Activated CD8-positive, alpha-beta memory T cell treated with anti-CD3 and anti-CD28 coated beads, Interleukin-2, amount 50 U/mL, for 24 hours (primary cell): ENCODE data around the gene SCP2D1.
"Not testable (repeated sequence)": the region's sequence is repeated elsewhere in the genome, so short reads cannot be mapped to it uniquely, and the experiment has no call there.

Experiments
- DNase-seq: peaks from one replicate; pipeline ENCODE4 v3.0.0-alpha.2; 2020; ENCODE audit errors: extremely low read depth

Gene SCP2D1

DNA sequence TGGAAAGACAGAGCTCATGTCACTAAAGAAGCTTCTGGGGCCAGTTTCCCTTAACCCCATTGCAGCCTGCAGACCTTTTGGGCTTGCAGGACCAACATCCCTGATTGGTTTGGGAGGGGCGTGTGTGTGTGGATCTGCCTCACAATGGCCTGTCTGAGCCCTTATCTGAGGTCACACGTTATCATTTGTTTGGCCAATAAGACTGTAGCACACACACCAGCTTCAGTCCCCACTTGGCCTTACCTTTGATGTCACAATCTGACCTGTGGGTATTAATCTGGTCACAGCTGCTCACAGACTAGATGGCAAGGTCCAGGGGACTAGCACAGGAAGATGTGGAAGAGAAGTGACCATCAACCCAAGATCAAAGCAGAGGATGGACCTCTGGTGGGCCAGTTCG, at the start of gene SCP2D1:
SCP2D1 (plus strand) TSS at position 301 of the 400 bp plus-strand sequence; CDS start at position 334, 33 bp downstream.
- DNase-seq = no peak

DNA sequence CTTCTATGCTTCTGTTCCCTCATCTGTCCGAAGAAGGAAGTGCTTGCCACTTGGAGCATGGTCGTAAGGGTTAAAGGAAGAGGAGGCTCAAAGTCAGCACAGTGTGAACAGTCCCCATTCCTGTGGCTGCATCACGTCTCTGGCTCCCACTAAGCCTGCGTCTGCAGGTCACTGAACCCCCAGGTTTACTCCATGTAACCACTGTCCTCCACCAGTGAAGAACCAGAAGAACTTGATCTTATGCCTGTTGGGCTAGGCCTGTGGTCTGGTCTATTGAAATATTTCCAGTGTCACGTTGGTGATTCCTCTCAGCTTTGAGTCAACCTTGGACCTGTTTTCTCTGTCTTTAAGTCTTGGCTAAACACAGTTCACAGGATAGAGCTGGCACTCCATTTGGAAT, 45.9 kb upstream of the SCP2D1 start:
- no peak for DNase-seq

DNA sequence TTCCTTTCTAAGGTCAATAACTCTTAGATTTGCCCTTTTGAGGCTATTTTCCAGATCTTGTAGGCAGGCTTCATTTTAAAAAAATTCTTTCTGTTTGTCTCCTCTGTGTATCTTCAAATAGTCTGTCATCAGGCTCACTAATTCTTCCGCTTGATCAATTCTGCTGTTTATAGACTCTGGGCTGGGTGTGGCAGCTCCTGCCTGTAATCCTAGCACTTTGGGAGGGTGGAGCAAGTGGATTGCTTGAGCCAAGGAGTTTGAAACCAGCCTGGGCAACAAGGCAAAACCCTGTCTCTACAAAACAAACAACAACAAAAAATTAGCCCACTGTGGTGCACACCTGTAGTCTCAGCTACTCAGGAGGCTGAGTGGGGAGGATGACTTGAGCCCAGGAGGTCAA, 40.0 kb upstream of the SCP2D1 start:
- no peak for DNase-seq

DNA sequence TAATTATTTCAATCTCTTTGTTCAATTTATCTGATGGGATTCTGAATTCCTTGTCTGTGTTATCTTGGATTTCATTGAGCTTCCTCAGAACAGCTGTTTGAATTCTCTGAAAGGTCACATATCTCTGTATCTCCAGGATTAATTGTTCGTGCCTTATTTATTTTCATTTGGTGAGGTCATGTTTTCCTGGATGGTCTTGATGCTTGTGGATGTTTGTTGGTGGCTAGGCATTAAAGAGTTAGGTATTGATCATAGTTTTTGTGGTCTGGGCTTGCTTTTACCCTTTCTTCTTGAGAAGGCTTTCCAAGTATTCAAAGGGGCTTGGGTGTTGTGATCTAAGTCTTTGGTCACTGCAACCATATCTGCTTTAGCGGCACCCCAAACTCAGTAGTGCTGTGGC, 39.4 kb upstream of the SCP2D1 start:
- DNase-seq = no peak

DNA sequence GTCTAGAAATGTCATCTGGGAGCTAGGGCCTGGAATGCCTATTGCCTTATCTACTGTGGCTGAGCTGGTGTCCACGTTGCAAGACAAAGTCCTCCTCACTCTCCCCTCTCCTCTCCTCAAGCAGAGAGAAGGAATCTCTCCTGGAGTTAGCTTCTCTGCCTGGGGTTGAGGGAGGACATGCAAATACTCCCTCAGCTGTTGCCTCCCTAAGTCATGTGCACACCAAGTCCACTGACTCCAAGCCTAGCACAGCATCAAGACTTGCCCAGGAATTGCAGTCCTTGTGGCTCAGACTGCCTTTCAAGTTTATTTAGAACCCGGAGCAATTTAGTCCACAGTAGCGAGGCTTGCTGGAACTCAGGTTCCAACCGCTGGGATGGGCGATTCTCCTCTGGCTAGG, 38.0 kb upstream of the SCP2D1 start:
- DNase-seq = no peak

DNA sequence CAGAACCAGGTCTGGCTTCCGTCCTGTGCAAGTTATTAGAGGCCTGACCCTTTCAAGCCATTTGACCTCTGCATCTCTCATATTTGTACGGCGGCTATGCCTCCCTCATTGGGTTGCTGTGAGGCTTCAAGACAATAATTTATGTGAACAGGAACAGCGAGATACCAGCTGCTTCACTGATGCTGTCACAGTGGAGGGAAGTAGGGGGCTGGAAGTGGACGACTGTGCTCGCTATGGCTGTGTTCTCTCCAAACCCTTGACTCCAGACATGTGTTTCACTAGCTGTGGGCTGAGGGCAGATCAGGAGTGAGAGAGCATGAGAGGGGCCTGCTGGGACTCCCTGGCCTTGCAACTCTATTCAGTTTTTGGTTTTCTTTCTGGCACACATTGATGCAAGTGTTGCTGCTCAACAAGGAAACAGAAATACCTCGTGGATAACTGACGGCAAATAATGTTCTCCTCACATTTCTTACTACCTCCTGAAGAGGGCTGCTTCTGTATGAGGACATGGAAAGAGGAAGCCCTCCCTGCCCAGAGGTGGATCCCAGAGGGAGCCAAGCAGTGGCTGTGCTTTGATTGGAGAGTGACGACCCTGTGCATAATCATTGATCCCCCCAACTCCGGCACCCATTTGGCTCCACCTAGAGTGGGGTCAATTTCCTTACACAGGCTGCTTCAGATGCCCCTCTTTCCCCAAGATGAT, 34.7 kb upstream of the SCP2D1 start:
- DNase-seq = no peak

DNA sequence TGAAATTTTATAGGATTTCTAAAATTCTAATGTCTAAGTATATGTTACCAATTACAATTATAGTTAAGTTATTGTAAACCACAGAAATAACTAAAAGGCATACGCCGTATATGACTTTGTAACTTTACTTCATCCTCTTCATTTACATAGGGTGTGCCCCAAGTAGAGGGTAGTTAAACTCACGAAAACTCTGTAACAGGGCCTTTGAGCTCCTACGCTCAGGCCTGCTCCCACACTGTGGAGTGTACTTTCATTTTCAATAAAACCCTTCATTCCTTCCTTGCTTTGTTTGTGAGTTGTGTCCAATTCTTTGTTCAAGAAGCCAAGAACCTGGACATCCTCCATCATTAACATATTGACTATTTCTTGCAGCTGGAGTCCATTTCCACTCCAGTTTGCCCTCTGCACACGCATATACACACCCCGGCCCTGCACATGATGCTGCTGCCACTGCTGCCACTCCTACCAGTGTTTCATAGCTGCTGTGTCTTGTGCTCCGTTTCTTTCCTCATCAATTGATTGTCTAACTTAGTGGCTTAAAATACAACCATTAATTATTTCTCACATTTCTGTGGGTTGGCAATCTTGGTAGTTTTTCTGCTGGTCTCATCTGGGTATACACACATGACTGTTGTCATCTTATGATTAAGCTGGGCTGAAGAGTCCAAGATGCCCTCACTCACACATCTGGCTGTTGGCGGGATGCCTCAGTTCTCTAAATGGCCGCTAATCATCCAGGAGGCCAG, 33.0 kb upstream of the SCP2D1 start:
- no peak for DNase-seq

DNA sequence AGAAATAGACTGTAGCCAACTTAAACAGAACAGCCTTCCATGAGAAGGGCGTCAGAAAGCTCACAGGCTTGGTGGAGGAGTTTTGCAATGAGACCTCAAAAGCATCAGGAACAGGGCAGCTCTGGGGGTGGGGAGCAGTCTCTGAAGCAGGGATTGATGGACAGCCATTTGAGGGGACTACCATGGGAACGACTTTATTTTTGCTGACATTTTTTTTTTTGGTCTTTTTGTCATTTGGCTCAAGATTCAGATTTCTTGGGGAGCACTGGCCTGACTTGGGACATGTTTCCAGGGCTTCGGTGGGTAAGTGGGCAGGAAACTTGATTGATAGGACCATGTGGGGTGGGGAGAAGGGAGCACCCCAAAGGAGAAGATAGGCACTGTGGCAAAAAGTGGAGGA, 32.1 kb upstream of the SCP2D1 start:
- DNase-seq = no peak

DNA sequence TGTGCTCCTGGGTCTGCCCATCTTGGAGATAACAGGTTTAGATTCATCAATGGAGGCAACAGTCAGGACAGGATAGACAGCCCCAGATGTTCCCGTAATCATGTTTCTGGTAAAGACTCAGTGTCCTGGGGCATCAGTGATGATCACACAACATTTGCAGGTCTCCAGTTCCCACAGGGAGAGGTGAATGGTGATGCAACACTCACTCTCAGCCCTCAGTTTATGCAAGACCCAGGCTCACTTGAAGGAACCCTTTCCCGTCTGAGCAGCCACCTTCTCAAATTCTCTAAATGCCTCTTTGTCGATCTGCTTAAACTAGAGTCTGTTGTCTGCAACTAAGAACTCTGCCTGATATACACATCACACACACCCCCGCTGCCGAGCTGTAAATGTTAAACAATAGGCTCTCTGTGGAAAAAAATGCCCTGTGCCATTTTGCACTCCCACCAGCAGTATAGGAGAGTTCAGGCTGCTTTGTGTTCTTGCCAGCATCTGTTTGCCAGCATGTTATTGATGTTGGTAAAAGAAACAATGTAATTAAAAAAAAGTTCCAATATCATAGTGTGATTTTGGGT, 30.1 kb upstream of the SCP2D1 start:
- DNase-seq = no peak

DNA sequence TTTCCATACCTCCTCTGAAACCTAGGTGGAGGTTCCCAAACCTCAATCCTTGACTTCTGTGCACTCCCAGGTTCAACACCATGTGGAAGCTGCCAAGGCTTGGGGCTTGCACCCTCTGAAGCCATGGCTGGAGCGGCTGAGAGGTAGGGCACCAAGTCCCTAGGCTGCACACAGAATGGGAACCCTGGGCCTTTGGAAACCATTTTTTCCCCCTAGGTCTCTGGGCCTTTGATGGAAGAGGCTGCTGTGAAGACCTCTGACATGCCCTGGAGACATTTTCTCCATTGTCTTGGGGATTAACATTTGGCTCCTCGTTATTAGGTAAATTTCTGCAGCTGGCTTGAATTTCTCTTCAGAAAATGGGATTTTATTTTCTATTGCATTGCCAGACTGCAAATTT, 26.5 kb upstream of the SCP2D1 start:
- DNase-seq = not testable (repeated sequence)

DNA sequence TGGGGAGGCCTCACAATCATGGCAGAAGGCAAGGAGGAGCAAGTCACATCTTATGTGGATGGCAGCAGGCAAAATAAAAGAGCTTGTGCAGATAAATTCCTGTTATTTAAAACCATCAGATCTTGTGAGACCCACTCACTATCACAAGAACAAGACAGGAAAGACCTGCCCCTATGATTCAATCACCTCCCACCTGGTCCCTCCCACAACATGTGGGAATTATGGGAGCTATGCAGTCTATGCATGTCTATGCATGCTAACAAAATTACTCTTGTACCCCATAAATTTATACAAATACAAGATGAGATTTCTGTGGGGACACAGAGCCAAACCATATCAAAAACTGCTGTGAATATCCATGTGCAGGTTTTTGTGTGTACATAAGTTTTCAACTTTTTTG, 25.6 kb upstream of the SCP2D1 start:
- no peak for DNase-seq

DNA sequence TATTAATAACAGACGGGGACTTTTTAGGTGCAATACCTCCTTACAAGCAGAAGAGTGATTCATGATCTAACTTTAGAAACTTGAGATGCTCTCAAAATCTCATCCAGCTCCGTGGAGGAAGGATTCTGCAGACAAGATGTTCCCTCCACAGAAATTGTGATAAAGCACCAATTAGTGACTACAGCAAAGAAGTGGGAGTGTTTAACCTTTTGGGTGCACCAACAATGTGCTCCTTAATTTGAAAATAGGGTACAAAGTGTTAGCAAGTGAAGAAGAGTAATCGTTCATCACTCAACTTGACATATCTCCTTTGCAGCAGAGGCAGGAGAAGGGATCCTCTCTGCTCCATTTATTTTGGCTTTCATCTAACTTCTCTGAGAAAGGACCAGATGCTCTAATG, 22.8 kb upstream of the SCP2D1 start:
- no peak for DNase-seq

DNA sequence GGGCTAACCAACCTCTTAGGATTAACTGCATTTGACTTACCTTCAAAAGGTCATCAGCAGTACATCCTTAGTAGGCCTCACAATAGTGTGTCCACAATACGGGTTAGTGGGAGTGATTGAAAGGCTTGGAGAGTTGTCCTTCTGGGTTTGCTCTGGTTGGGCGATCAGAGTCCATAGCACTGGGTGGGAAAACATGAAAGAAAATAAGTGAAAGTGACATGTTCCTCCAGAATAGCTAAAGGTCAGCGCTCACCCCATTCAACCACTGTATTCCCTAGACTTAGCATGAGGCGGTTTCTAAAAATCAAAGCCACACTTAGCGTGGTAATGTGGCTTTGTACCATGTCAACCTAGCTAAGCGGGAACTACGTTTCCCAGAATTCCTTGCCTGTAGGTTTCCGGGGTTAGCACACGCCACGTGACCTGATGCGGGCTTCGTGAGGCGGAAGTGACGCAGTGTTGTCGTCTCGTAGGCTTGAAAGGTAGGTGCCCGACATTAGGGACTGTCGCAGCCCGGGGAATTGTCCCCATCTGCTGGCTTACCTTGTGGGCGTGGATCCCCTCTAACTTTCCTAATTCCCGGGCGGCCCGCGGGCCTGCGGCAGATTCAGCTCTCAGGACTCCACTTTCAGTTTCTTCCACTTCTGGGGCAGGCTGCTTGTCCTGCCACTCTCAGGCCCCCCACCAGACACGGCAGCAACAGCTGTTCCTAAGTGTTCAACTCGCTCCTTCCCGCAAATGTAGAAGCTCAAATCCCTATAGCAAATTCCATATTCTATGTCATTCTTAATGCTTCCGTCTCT, 19.8 kb upstream of the SCP2D1 start:
- peak; percentile 71 for DNase-seq

DNA sequence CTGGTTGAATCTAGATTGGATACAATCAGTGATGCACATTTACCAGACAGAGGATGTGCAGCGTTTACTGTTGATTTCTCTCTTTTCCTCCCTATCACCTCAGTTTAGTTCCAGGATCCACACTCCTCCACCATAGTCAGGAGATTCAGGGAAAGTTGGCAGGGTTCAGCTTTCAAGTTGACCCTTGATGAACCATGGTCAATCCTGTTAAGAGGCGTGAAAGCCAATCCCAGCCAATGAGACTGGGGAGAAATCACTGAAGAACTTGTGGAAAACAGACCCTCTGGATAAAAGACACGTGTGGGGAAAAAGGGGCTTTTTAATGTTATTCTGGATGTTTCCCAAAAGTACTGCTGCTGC, 19.2 kb upstream of the SCP2D1 start:
- no peak for DNase-seq

DNA sequence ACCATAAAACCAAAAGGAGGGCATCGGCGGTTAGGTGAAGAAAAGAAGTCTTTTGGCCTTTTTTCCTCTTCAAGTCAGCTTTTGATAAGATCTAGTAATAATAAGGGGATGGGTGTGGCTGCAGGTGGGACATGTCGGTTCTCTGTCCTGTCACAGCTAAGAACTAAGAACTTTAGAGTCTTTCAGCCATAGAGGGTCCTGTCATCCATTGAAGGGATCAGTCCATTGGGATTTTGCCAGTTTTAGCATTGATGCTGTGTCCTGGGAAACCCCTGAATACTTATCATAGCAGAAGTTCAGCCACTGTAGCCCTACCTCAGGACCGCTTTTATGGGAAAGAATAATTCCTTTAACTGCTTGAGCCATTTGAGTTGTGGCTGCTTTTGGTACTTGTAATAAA, 18.2 kb upstream of the SCP2D1 start:
- no peak for DNase-seq

DNA sequence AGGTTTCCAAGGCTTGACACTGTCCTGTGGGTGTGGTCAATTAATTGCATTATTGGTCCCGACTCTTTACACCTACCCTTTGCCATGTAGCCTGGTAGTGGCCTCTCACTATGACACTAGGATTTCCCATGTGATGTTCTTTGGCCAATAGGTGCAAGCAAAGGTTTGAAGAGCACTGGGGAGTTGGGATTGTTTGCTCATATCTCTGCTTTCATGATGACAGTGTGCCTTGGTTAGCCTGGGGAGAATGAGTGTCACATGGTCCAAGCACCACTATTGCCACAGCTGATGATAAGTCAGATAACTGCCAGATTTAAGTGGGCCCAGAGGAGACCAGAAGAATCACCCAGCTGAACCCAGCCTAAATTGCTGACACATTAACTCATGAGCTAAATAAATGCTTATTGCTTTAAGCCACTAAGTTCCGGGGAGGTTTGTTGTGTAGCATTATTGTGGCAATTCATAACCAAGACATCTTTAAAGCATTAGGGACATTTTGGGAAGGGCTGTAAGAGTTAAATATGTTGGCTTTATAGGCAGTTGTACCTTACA, 17.2 kb upstream of the SCP2D1 start:
- no peak for DNase-seq

DNA sequence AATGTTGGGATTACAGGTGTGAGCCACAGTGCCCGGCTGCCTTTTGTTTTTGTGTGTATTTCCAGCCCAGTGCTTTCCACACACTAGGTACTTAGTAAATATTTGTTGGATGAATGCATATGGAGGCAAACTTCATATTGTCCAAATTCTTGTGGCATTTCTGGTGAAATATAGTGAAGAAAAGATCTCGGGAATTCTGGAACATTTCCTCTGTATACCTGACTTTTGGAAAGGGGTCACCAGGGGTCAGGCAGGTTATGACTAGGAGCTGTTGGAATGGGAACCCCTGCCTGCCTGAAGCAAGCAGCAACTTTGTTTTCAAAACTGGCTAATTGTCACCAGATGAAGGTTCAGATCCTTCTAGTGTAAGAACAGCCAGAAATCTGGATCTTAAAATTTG, 12.1 kb upstream of the SCP2D1 start:
- DNase-seq = no peak

DNA sequence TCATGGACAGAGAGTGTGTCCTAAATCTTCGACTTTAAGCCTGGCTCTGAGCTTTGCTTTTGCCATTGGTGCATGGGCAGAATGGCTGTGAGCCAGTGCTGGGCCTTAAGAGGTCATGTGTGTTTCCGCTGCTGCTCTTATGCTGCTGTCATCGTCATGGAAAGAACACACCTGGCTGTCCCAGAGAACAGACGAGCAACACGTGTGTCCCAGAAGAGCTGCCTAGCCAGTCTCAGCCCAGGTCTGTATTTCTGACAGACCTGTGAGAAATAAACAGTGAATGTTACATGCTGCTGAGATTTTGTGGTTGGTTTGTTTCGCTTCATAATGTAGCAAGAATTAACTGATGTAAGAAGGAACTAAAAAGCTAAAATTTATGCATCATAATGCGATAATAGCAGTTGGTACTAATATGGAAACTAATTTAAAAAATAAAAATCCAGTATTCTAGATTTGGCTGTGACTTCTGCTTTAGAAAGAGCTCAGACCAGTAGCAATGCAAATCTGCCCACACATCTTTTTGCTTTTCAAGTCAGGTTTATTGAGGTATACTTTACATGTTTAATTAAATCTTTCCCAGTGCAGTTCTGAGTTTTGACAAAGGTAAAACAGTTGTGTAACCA, 11.5 kb upstream of the SCP2D1 start:
- no peak for DNase-seq

DNA sequence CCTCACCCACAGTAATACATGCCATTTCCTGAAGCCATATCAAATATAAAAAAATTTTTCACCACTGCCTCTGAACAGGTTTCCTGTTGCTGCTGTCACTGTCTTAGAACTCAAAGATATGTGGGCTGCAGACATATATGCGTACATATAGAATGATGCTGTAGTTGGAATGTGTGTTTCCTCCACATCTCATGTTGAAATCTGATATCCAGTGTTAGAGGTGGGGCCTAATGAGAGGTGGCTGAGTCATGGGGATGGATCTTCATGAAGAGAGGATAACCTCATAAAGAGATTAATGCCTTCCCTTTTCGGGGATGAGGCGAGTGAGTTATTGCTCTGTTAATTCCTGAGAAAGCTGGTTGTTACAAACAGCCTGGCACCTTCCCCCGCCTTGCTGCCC, 7.7 kb upstream of the SCP2D1 start:
- no peak for DNase-seq

DNA sequence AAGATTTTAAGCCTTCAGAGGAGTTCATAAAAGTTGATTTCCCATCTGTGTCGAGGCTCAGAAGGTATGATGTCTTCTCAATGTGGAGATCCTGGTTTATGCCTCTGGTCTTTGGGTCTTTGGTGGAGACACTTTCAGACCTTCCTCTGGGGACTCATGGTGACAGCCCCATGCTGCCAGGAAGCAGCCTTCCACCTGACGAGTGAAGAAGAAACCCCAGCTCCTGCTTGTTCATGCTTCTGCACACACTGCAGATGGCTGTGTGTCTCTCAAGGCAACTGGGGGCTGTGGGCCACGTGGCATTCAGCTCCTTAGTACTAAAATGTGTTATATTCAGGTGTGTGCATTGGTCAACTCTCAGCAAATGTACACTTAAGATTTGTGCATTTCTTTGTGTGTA, 4.9 kb upstream of the SCP2D1 start:
- DNase-seq = no peak

DNA sequence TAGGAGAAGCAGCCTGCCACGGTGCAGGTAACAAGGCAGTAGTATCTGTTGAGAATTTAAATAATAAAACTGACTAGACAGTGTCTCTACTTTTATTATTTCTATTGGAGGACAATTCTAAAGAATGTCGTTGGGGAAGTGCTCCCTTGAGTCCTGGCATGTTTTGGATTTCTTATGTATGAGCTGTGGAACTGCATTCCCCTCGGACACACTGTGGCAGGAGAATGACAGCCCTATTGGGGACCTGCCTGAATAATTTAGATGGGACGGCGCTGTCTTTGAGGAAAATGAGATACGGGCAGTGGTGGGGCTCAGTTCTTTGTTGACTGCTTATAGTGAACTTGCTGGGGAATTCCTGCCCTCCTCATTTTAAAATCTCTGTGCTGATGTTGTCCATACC, 2.4 kb upstream of the SCP2D1 start:
- no peak for DNase-seq

DNA sequence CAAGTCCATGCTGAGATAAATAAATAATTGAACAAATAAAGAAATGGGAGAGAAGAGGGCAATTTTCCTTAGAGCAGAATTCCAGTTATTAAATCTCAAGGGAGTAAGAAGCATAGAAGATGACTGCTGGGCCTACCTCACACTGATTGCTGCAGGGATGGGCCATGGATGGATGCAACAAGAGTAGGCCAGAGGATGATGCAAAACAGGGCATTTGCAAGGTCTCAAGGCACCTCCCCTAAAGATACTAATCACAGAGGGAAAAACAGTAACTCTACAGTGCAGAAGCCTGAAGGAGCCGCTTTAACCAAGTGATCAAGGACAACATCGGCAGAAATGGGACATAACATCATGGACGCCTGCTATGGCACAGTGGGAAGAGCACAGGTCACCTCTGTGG, 1.7 kb upstream of the SCP2D1 start:
- no peak for DNase-seq
